HG03469 (cell line): ENCODE results near the gene WASF2.
"Not testable (repeated sequence)": the region's sequence is repeated elsewhere in the genome, so short reads cannot be mapped to it uniquely, and the experiment has no call there.

Experiments
- ATAC-seq: cut with Tn5 transposase; IDR thresholded peaks from one replicate; pipeline ENCODE4 v1.9.1; 2021; ENCODE audit warnings: mild to moderate bottlenecking, moderate library complexity, moderate number of reproducible peaks; ENCODE audit not compliant: unreplicated experiment

WASF2 gene

GRCh38 chr1:27521861-27522431 lies 32.0 kb upstream of the WASF2 start:
- ATAC-seq = no peak

- no peak for ATAC-seq
Observed at GRCh38 chr1:27521336-27521831, 31.4 kb upstream of the WASF2 start.

GRCh38 chr1:27520651-27521050 lies 30.7 kb upstream of the WASF2 start:
- ATAC-seq = no peak

GRCh38 chr1:27519331-27520258 lies 29.6 kb upstream of the WASF2 start:
- no peak for ATAC-seq

- no peak for ATAC-seq
Observed at GRCh38 chr1:27518808-27519207, 28.8 kb upstream of the WASF2 start.

GRCh38 chr1:27517907-27518718 lies 28.1 kb upstream of the WASF2 start:
- no peak for ATAC-seq

GRCh38 chr1:27517301-27517700 lies 27.3 kb upstream of the WASF2 start:
- no peak for ATAC-seq

GRCh38 chr1:27515626-27516025 lies 25.7 kb upstream of the WASF2 start:
- ATAC-seq = no peak

GRCh38 chr1:27513958-27514357 lies 24.0 kb upstream of the WASF2 start:
- no peak for ATAC-seq

GRCh38 chr1:27513528-27513927 lies 23.6 kb upstream of the WASF2 start:
- ATAC-seq = no peak

GRCh38 chr1:27509127-27510080 lies 19.4 kb upstream of the WASF2 start:
- no peak for ATAC-seq

- ATAC-seq = no peak
Observed at GRCh38 chr1:27507960-27508665, 18.1 kb upstream of the WASF2 start.

- no peak for ATAC-seq
Observed at GRCh38 chr1:27506703-27507102, 16.7 kb upstream of the WASF2 start.

GRCh38 chr1:27505420-27505680 lies 15.4 kb upstream of the WASF2 start:
- ATAC-seq = no peak

GRCh38 chr1:27504588-27505419 lies 14.8 kb upstream of the WASF2 start:
- no peak for ATAC-seq

GRCh38 chr1:27503844-27504587 lies 14.0 kb upstream of the WASF2 start:
- no peak for ATAC-seq

- no peak for ATAC-seq
Observed at GRCh38 chr1:27503033-27503432, 13.1 kb upstream of the WASF2 start.

GRCh38 chr1:27501159-27501558 lies 11.2 kb upstream of the WASF2 start:
- not testable (repeated sequence) for ATAC-seq
